GM12878 (cell line): Measurements from ENCODE around the gene CFAP53. TPM values are rescaled to one million over a fixed set of nuclear protein-coding genes. Genes with fewer than 3 reads are reported as not detected.

ENCODE experiments used
- ATAC-seq: fragments of 200-7000 bp; cut with Tn5 transposase; 3 replicates; pipeline ENCODE4 v1.9.1; 2020; ENCODE audit warnings: mild to moderate bottlenecking, moderate library complexity
- BruUV-seq: library from RNA; stranded (reverse); fragments of 400-500 nt; replicated peaks from 2 replicates; lab custom pipeline; 2021; lab: Mats Ljungman, UMichigan
- CTCF ChIA-PET: fragments of 300-600 bp; sonication (Branson Sonifier 250); formaldehyde crosslinking; extraction: SDS; loops from one replicate; lab custom pipeline; 2021; ENCODE audit warnings: inconsistent platforms; lab: Yijun Ruan, JAX
- POLR2A ChIA-PET: fragments of 350-600 bp; formaldehyde crosslinking; extraction: SDS; loops from one replicate; lab custom pipeline; 2021; ENCODE audit warnings: inconsistent platforms; lab: Charles Lee
- RAD21 ChIA-PET: fragments of 300-600 bp; sonication (Branson Sonifier 250); formaldehyde crosslinking; loops from one replicate; lab custom pipeline; 2023; ENCODE audit warnings: antibody characterized with exemption; ENCODE audit not compliant: unreplicated experiment; lab: Charles Lee
- SMC1A ChIA-PET: fragments of 300-600 bp; sonication (Branson Sonifier 250); formaldehyde crosslinking; loops from one replicate; lab custom pipeline; 2023; ENCODE audit not compliant: unreplicated experiment, uncharacterized antibody; lab: Charles Lee
- DNase-seq: peaks from one replicate; pipeline ENCODE4 v3.0.0-alpha.2; 2011; ENCODE audit warnings: low read depth, low spot score
- FAIRE-seq: peaks from 3 replicates; lab custom pipeline; 2011; peaks lifted over from hg19 to GRCh38; lab: Jason Lieb, UNC
- H2AFZ ChIP-seq: 2 replicates; pipeline ENCODE4 v1.6.0; 2011; ENCODE audit warnings: low read depth, low read length, control low read depth; ENCODE audit not compliant: control insufficient read depth
- H3K27ac ChIP-seq: 2 replicates; pipeline ENCODE4 v1.5.1; 2011; ENCODE audit warnings: control low read depth; ENCODE audit not compliant: control insufficient read depth, insufficient read depth
- H3K27me3 ChIP-seq, 2 experiments: replicated peaks in 1 of 2; 2 replicates each; pipeline versions ENCODE4 v1.6.0 to v1.6.1; 2011; ENCODE audit warnings: low read length in 1 of 2; ENCODE audit not compliant: control insufficient read depth in 2 of 2, insufficient read depth in 2 of 2
- H3K36me3 ChIP-seq, 2 experiments: 2 replicates each; pipeline ENCODE4 v1.5.1; 2011; ENCODE audit warnings: low read length in 1 of 2; ENCODE audit not compliant: control insufficient read depth in 2 of 2, insufficient read depth in 2 of 2
- H3K4me1 ChIP-seq: 2 replicates; pipeline ENCODE4 v1.6.1; 2011; ENCODE audit warnings: mild to moderate bottlenecking, low read length, moderate library complexity, mixed read lengths; ENCODE audit not compliant: control insufficient read depth, insufficient read depth
- H3K4me2 ChIP-seq: 2 replicates; pipeline ENCODE4 v1.6.0; 2011; ENCODE audit warnings: control low read depth; ENCODE audit not compliant: control insufficient read depth, insufficient read depth
- H3K4me3 ChIP-seq: fragments of 200-600 bp; sonication (generic); 2 replicates; pipeline ENCODE4 v1.5.1; 2016
- H3K79me2 ChIP-seq: 2 replicates; pipeline ENCODE4 v1.6.0; 2011; ENCODE audit warnings: low read length; ENCODE audit not compliant: control insufficient read depth, insufficient read depth
- H3K9ac ChIP-seq: 2 replicates; pipeline ENCODE4 v1.8.0; 2011; ENCODE audit warnings: low read length, control low read depth, mixed read lengths; ENCODE audit not compliant: control insufficient read depth, insufficient read depth
- H3K9me3 ChIP-seq: replicated peaks from 3 replicates; pipeline ENCODE4 v1.5.1; 2011; ENCODE audit warnings: mild to moderate bottlenecking, low read length; ENCODE audit not compliant: control insufficient read depth, insufficient read depth
- H4K20me1 ChIP-seq: 2 replicates; pipeline ENCODE4 v1.6.0; 2011; ENCODE audit not compliant: control insufficient read depth, insufficient read depth
- CBFB ChIP-seq: IDR thresholded peaks from 2 replicates; pipeline ENCODE4 v1.6.1; 2016; ENCODE audit warnings: antibody characterized with exemption, low read depth
- CHD1 ChIP-seq: IDR thresholded peaks from 2 replicates; pipeline ENCODE4 v1.6.1; 2012; ENCODE audit warnings: low read depth, low read length, improper control_type of control experiment
- ELK1 ChIP-seq: IDR thresholded peaks from 2 replicates; pipeline ENCODE4 v1.6.1; 2012; ENCODE audit warnings: low read depth, low read length, improper control_type of control experiment
- HDGF ChIP-seq: fragments of 450-650 bp; IDR thresholded peaks from 2 replicates; pipeline ENCODE4 v1.6.1; 2016; ENCODE audit warnings: antibody characterized with exemption
- IKZF2 ChIP-seq, 2 experiments: fragments of 450-650 bp; IDR thresholded peaks; 2 replicates each; pipeline ENCODE4 v1.6.1; 2017; ENCODE audit warnings: mild to moderate bottlenecking in 2 of 2, moderate library complexity in 2 of 2
- MLLT1 ChIP-seq: fragments of 450-650 bp; IDR thresholded peaks from 2 replicates; pipeline ENCODE4 v1.6.1; 2016; ENCODE audit warnings: mild to moderate bottlenecking
- PKNOX1 ChIP-seq: fragments of 450-650 bp; IDR thresholded peaks from 2 replicates; pipeline ENCODE4 v1.6.1; 2016; ENCODE audit warnings: mild to moderate bottlenecking
- RAD51 ChIP-seq: fragments of 450-650 bp; IDR thresholded peaks from 2 replicates; pipeline ENCODE4 v1.6.1; 2016; ENCODE audit warnings: moderate library complexity, mild to moderate bottlenecking, inconsistent platforms
- RCOR1 ChIP-seq: conservative IDR thresholded peaks from 2 replicates; pipeline ENCODE4 v1.6.1; 2012; ENCODE audit warnings: low read depth, low read length, improper control_type of control experiment
- SIX5 ChIP-seq: IDR thresholded peaks from 2 replicates; pipeline ENCODE4 v1.6.1; 2011; ENCODE audit warnings: mild to moderate bottlenecking, low read depth, low read length, moderate library complexity; ENCODE audit not compliant: severe bottlenecking
- SMAD5 ChIP-seq: IDR thresholded peaks from 2 replicates; pipeline ENCODE4 v1.6.1; 2016; ENCODE audit warnings: antibody characterized with exemption, low read depth
- SP1 ChIP-seq: IDR thresholded peaks from one replicate; pipeline ENCODE4 v1.6.1; 2011; ENCODE audit warnings: low read depth, low read length
- TARDBP ChIP-seq: IDR thresholded peaks from 2 replicates; pipeline ENCODE4 v1.6.1; 2016; ENCODE audit warnings: borderline replicate concordance
- WGBS: methylation state at CpG from one replicate; pipeline ENCODE4 v1.1.6; 2016; ENCODE audit warnings: low lambda C conversion rate; ENCODE audit not compliant: insufficient replicate concordance, insufficient coverage; ENCODE audit errors: missing lambda C conversion rate; 5-methylcytosine and 5-hydroxymethylcytosine counted together
- in situ Hi-C: fragments of 300-500 bp; cut with MboI; formaldehyde crosslinking; loops from 9 replicates; pipeline ENCODE4 v1.14.3; 2018; ENCODE audit warnings: mixed read lengths
- intact Hi-C: fragments of 100-400 bp; cut with micrococcal nuclease; formaldehyde crosslinking; loops from one replicate; pipeline ENCODE4 v1.14.2; 2022; ENCODE audit not compliant: unreplicated experiment
- polyA plus RNA-seq, 11 experiments: library from polyadenylated mRNA; depleted of rRNA in 4 of 11; unstranded in 6 of 11; stranded (reverse) in 5 of 11; fragments of >200 nt; fragmentation: Nextera tagmentation in 4 of 11; fragmentation: Illumina TruSeq in 1 of 11; extraction: Ambion mirVana in 4 of 11; extraction: Trizol in 1 of 11; gene quantifications; 1 replicate in 1 of 11; 2 replicates in 10 of 11; pipeline versions ENCODE4 v1.2.1 to v1.2.3, GENCODE V29; 2011 to 2016; ENCODE audit warnings: inconsistent platforms in 2 of 11, missing spikeins in 2 of 11, low read depth in 1 of 11
- total RNA-seq, 4 experiments: library from RNA; depleted of rRNA in 3 of 4; stranded (reverse); fragments of >200 nt in 3 of 4; fragmentation: Illumina TruSeq in 1 of 4; extraction: Trizol in 1 of 4; gene quantifications; 2 replicates each; pipeline versions ENCODE4 v1.2.1 to v1.2.3, GENCODE V29; 2013 to 2021
- TF ChIP-seq, protein P1 (sequence below): IDR thresholded peaks from 2 replicates; pipeline ENCODE4 v1.6.1; 2012; ENCODE audit warnings: low read depth, low read length, improper control_type of control experiment
- TF ChIP-seq, protein P2 (sequence below): fragments of 450-650 bp; IDR thresholded peaks from 2 replicates; pipeline ENCODE4 v1.6.1; 2016; ENCODE audit warnings: mild to moderate bottlenecking, moderate library complexity, borderline replicate concordance

CFAP53 gene
- total and polyA plus RNA-seq, 10 of the 15 experiments (the other 5 are each of a cell fraction or from before 2014, with no cell fraction given): 0.05 to 0.31 (median 0.12) TPM; not detected in 1

- Histone ChIP-seq H3K36me3 (no peaks in the 10 kb centered on the region), H3K9me3 (peaks cover 2% of the 10 kb centered on the region; the same call in 2 of the 3 replicates), H3K27me3 (no peaks in the 10 kb centered on the region; a peak in 1 of 4 replicates), H3K27ac (no peak overlapping the region), H3K4me1 (peaks cover 7% of the 10 kb centered on the region), H3K79me2 (no peaks in the 10 kb centered on the region), H3K4me2 (peak overlapping the region; percentile 62), H3K9ac (no peak overlapping the region), H2AFZ (peak overlapping the region; percentile 23; the same call in 1 of the 2 replicates), H3K4me3 (peak overlapping the region; percentile 56; the same call in 1 of the 2 replicates), H4K20me1 (no peaks in the 10 kb centered on the region)
- ChIA-PET RAD21 (interaction anchor here (0.9 to 1.3 kb wide), 6 partner anchors 9 to 58 kb away, joined by 3 to 10 read pairs (median 4); no protein-coding TSS in a partner anchor), POLR2A (interaction anchor here (1.0 to 1.8 kb wide), 5 partner anchors 9 to 59 kb away, joined by 3 to 6 read pairs (median 4); no protein-coding TSS in a partner anchor), CTCF (interaction anchor here (1.0 to 1.7 kb wide), 4 partner anchors 10 to 59 kb away, joined by 3 to 8 read pairs (median 5); no protein-coding TSS in a partner anchor), SMC1A (interaction anchor here (1.0 to 2.1 kb wide), 11 partner anchors 9 to 59 kb away, joined by 3 to 10 read pairs (median 4); no protein-coding TSS in a partner anchor)
- ATAC-seq: peak; percentile 14
- intact Hi-C loops (no loop called here), in situ Hi-C loops (loop anchor here (25.0 kb wide), 2 partner anchors 1361 to 1486 kb away; no protein-coding TSS in a partner anchor)
- WGBS: 44% methylated on average over 33 of the region's 49 CpGs
- TF ChIP-seq SIX5 (no peak), ELK1 (no peak), IKZF2 (IDR thresholded peaks at IDR 0.05) (no peak), SP1 (no peak), TARDBP (no peak), MLLT1 (no peak), RAD51 (no peak), PKNOX1 (no peak), RCOR1 (no peak), CHD1 (no peak), HDGF (no peak), SMAD5 (no peak), CBFB (no peak)
- TF ChIP-seq, protein P1, sequence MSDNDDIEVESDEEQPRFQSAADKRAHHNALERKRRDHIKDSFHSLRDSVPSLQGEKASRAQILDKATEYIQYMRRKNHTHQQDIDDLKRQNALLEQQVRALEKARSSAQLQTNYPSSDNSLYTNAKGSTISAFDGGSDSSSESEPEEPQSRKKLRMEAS: no peak
- TF ChIP-seq, protein P2, sequence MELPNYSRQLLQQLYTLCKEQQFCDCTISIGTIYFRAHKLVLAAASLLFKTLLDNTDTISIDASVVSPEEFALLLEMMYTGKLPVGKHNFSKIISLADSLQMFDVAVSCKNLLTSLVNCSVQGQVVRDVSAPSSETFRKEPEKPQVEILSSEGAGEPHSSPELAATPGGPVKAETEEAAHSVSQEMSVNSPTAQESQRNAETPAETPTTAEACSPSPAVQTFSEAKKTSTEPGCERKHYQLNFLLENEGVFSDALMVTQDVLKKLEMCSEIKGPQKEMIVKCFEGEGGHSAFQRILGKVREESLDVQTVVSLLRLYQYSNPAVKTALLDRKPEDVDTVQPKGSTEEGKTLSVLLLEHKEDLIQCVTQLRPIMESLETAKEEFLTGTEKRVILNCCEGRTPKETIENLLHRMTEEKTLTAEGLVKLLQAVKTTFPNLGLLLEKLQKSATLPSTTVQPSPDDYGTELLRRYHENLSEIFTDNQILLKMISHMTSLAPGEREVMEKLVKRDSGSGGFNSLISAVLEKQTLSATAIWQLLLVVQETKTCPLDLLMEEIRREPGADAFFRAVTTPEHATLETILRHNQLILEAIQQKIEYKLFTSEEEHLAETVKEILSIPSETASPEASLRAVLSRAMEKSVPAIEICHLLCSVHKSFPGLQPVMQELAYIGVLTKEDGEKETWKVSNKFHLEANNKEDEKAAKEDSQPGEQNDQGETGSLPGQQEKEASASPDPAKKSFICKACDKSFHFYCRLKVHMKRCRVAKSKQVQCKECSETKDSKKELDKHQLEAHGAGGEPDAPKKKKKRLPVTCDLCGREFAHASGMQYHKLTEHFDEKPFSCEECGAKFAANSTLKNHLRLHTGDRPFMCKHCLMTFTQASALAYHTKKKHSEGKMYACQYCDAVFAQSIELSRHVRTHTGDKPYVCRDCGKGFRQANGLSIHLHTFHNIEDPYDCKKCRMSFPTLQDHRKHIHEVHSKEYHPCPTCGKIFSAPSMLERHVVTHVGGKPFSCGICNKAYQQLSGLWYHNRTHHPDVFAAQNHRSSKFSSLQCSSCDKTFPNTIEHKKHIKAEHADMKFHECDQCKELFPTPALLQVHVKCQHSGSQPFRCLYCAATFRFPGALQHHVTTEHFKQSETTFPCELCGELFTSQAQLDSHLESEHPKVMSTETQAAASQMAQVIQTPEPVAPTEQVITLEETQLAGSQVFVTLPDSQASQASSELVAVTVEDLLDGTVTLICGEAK: no peak
- FAIRE-seq: no peak
- no peak for DNase-seq
- no TSS peak for BruUV-seq
Observed at GRCh38 chr18:50298443-50299284, 32.4 kb upstream of the CFAP53 start.
